Psoas muscle (tissue), 8 donors: ENCODE data around the gene DIDO1. TPM values are rescaled to one million over a fixed set of nuclear protein-coding genes. Genes with fewer than 3 reads are reported as not detected.
"Not testable (repeated sequence)": the region's sequence is repeated elsewhere in the genome, so short reads cannot be mapped to it uniquely, and the experiment has no call there.

ENCODE experiments used
- ATAC-seq, 4 donors: fragments of 200-7000 bp; cut with Tn5 transposase; one replicate each; pipeline ENCODE4 v1.9.1; 2020; ENCODE audit warnings: moderate library complexity in 3 of 4, mild to moderate bottlenecking in 2 of 4
- DNase-seq, 2 donors: peaks; one replicate each; pipeline ENCODE4 v3.0.0-alpha.2; 2020
- H3K27ac ChIP-seq: fragments of 200-600 bp; one replicate; pipeline ENCODE4 v1.8.0; 2022
- H3K27me3 ChIP-seq, 3 donors: fragments of 200-600 bp in 1 of 3; one replicate each; pipeline versions ENCODE4 v1.6.1 to v1.8.0; 2013 to 2022; ENCODE audit warnings: low read length in 2 of 3, mild to moderate bottlenecking in 2 of 3, moderate library complexity in 1 of 3; ENCODE audit not compliant: insufficient read depth in 3 of 3
- H3K36me3 ChIP-seq, 2 donors: fragments of 200-600 bp in 1 of 2; one replicate each; pipeline versions ENCODE4 v1.6.1 to v1.8.0; 2013 to 2022; ENCODE audit warnings: low read depth in 1 of 2, mild to moderate bottlenecking in 1 of 2, moderate library complexity in 1 of 2; ENCODE audit not compliant: insufficient read depth in 1 of 2
- H3K4me1 ChIP-seq: fragments of 200-600 bp; one replicate; pipeline ENCODE4 v1.8.0; 2022
- H3K4me3 ChIP-seq: fragments of 200-600 bp; one replicate; pipeline ENCODE4 v1.8.0; 2022; ENCODE audit warnings: mild to moderate bottlenecking
- H3K9me3 ChIP-seq: fragments of 200-600 bp; one replicate; pipeline ENCODE4 v1.8.0; 2022
- CTCF ChIP-seq: fragments of 200-600 bp; IDR thresholded peaks from one replicate; pipeline ENCODE4 v1.8.0; 2022; ENCODE audit warnings: antibody characterized with exemption
- WGBS, 3 donors: extraction: QIAGEN DNeasy Blood & Tissue Kit; methylation state at CpG; one replicate each; pipeline versions ENCODE4 v1.1.6 to v1.1.7; 2013; 5-methylcytosine and 5-hydroxymethylcytosine counted together
- intact Hi-C, 2 donors: fragments of 100-400 bp; cut with DNase I; formaldehyde crosslinking; loops; one replicate each; pipeline versions ENCODE4 v1.11.0 to v1.14.2; 2022
- polyA plus RNA-seq, 3 donors: library from polyadenylated mRNA; stranded (reverse); fragments of 200-250 nt; gene quantifications; one replicate each; pipeline ENCODE4 v1.2.3, GENCODE V29; 2013
- total RNA-seq, 4 donors: library from RNA; stranded (reverse); fragmentation: NEBNext Ultra II Directional in 2 of 4; extraction: Animal tissue kit (Norgen Biotek cat#: 25700) in 2 of 4; gene quantifications; one replicate each; pipeline versions ENCODE4 v1.2.1 to v1.2.4, GENCODE V29; 2021 to 2023
- donor health status: healthy with polysubstance abuse.
- donor health status: DM: no; HTN: no; CAD: no; lungs with moderate emphysema.
- donor health status: Bipolar disorder and iron deficiency.
- donor health status: healthy.
- donor health status: DM: yes; HTN: yes; CAD: no.
- donor health status: DM: no; HTN: no; CAD: no.
- donor health status: DM: no; HTN: no; CAD: no.
- donor health status: DM: yes; HTN: yes; CAD: no.

The DIDO1 gene
- total and polyA plus RNA-seq, 7 donors, result 10.0 to 32.4 (median 23.9) TPM

GRCh38 chr20:62852196-62852595 lies 74.1 kb downstream of the DIDO1 start:
- Histone ChIP-seq H3K27me3 (no peaks in the 10 kb centered on the region), H3K36me3 (peaks cover 3 to 33% of the 10 kb centered on the region in 2 donors), H3K9me3 (no peaks in the 10 kb centered on the region), H3K27ac (no peak overlapping the region), H3K4me3 (no peak overlapping the region), H3K4me1 (no peaks in the 10 kb centered on the region)
- intact Hi-C loops, result no loop called here
- ATAC-seq, result no peak
- WGBS, 3 donors, result 91 to 97% (median 93%) methylated on average over 8 of the region's 8 CpGs
- DNase-seq, result no peak
- no peak for TF ChIP-seq CTCF

- Histone ChIP-seq H3K27me3 (no peaks in the 10 kb centered on the region), H3K36me3 (peaks cover 3 to 26% of the 10 kb centered on the region in 2 donors), H3K4me3 (no peak overlapping the region), H3K4me1 (no peaks in the 10 kb centered on the region), H3K9me3 (no peaks in the 10 kb centered on the region), H3K27ac (no peak overlapping the region)
- 89 to 94% (median 93%) methylated on average over 22 of the region's 22 CpGs for WGBS, 3 donors
- ATAC-seq (no peak), DNase-seq (no peak)
- intact Hi-C loops, result no loop called here
- TF ChIP-seq CTCF, result no peak
Measured at GRCh38 chr20:62850333-62850974, 75.9 kb downstream of the DIDO1 start.

GRCh38 chr20:62849431-62849830 lies 76.9 kb downstream of the DIDO1 start:
- Histone ChIP-seq H3K9me3 (no peaks in the 10 kb centered on the region), H3K36me3 (peaks cover 3 to 25% of the 10 kb centered on the region in 2 donors), H3K4me3 (no peak overlapping the region), H3K27me3 (no peaks in the 10 kb centered on the region), H3K4me1 (no peaks in the 10 kb centered on the region), H3K27ac (no peak overlapping the region)
- DNase-seq (no peak), ATAC-seq (no peak)
- no peak for TF ChIP-seq CTCF
- intact Hi-C loops, result no loop called here

- H3K27ac ChIP-seq, intact Hi-C loops, DNase-seq, H3K9me3 ChIP-seq, H3K4me1 ChIP-seq, H3K4me3 ChIP-seq, ATAC-seq, H3K27me3 ChIP-seq: not testable (repeated sequence)
- peaks cover 3 to 25% of the 10 kb centered on the region in 2 donors for H3K36me3 ChIP-seq
- 97 to 98% (median 97%) methylated on average over 7 of the region's 7 CpGs for WGBS, 3 donors
Measured at GRCh38 chr20:62848917-62849316, 77.4 kb downstream of the DIDO1 start.

GRCh38 chr20:62846166-62846890 lies 80.0 kb downstream of the DIDO1 start:
- Histone ChIP-seq H3K27me3 (no peaks in the 10 kb centered on the region), H3K4me3 (no peak overlapping the region), H3K9me3 (no peaks in the 10 kb centered on the region), H3K4me1 (no peaks in the 10 kb centered on the region), H3K36me3 (peaks cover 3 to 8% of the 10 kb centered on the region in 2 donors), H3K27ac (no peak overlapping the region)
- DNase-seq (no peak), ATAC-seq (no peak)
- 79 to 81% (median 80%) methylated on average over 19 of the region's 19 CpGs for WGBS, 3 donors
- intact Hi-C loops, result no loop called here
- TF ChIP-seq CTCF, result no peak
